Gastroesophageal sphincter (tissue), 4 donors: ENCODE data around the gene CHD6. TPM values are rescaled to one million over a fixed set of nuclear protein-coding genes. Genes with fewer than 3 reads are reported as not detected.
A peak's percentile ranks its signal among the peaks of the same experiment; 100 is the strongest.

Experiments used
- ATAC-seq: fragments of 150-250 bp; one replicate; pipeline ENCODE4 v1.9.1; 2016; ENCODE audit warnings: mild to moderate bottlenecking, moderate library complexity
- H3K27ac ChIP-seq, 4 donors: fragments of 200-600 bp; sonication (generic) in 3 of 4; 1 replicate in 3 of 4; 2 replicates in 1 of 4; pipeline ENCODE4 v1.5.1; 2016 to 2019
- H3K27me3 ChIP-seq: fragments of 200-600 bp; sonication (generic); one replicate; pipeline ENCODE4 v1.5.1; 2019
- H3K36me3 ChIP-seq, 2 donors: fragments of 200-600 bp; sonication (generic); one replicate each; pipeline ENCODE4 v1.5.1; 2019; ENCODE audit warnings: control low read depth in 1 of 2
- H3K4me1 ChIP-seq, 3 donors: fragments of 200-600 bp; sonication (generic); 1 replicate in 2 of 3; 2 replicates in 1 of 3; pipeline ENCODE4 v1.5.1; 2016 to 2019; ENCODE audit warnings: control low read depth in 2 of 3
- H3K4me3 ChIP-seq, 2 donors: fragments of 200-600 bp; sonication (generic); one replicate each; pipeline ENCODE4 v1.5.1; 2019; ENCODE audit warnings: mild to moderate bottlenecking in 1 of 2, moderate library complexity in 1 of 2
- H3K9me3 ChIP-seq, 3 donors: fragments of 200-600 bp; sonication (generic); one replicate each; pipeline ENCODE4 v1.5.1; 2017 to 2019; ENCODE audit warnings: control low read depth in 2 of 3
- CTCF ChIP-seq, 4 experiments: fragments of 200-600 bp in 2 of 4; fragments of 450-650 bp in 2 of 4; sonication (generic) in 1 of 4; IDR thresholded peaks; one replicate each; pipeline ENCODE4 v1.5.1; 2017 to 2019; ENCODE audit warnings: antibody characterized with exemption in 4 of 4, mild to moderate bottlenecking in 2 of 4, moderate library complexity in 2 of 4
- EP300 ChIP-seq: sonication (generic); formaldehyde crosslinking; IDR thresholded peaks from one replicate; pipeline ENCODE4 v1.6.1; 2017; ENCODE audit warnings: antibody characterized with exemption, mild to moderate bottlenecking
- POLR2A ChIP-seq, 2 donors: fragments of 450-650 bp; IDR thresholded peaks; one replicate each; pipeline ENCODE4 v1.6.1; 2017; ENCODE audit warnings: antibody characterized with exemption in 2 of 2, mild to moderate bottlenecking in 2 of 2, moderate library complexity in 1 of 2
- POLR2AphosphoS5 ChIP-seq: sonication (generic); formaldehyde crosslinking; IDR thresholded peaks from one replicate; pipeline ENCODE4 v1.6.1; 2017; ENCODE audit warnings: antibody characterized with exemption
- WGBS, 2 donors: methylation state at CpG; one replicate each; pipeline ENCODE4 v1.1.5; 2018; ENCODE audit warnings: low coverage in 1 of 2; 5-methylcytosine and 5-hydroxymethylcytosine counted together
- total RNA-seq, 4 donors: library from RNA; depleted of rRNA; stranded (reverse); fragments of >200 nt; gene quantifications; one replicate each; pipeline ENCODE4 v1.1.0, GENCODE V29; 2016

CHD6 gene
- total RNA-seq: 10 to 100 TPM; 37.4 to 58.3 (median 40.4) TPM

- H3K27ac ChIP-seq: peak within 1 kb of the TSS; percentile 54 to 93 (median 88)
- no peaks in the 10 kb centered on the region for H3K36me3 ChIP-seq
- no CpG with 5 or more reads among the region's 102 CpGs for WGBS, 2 donors
- TF ChIP-seq POLR2AphosphoS5 (peak; percentile 59), EP300 (no peak), POLR2A (IDR thresholded peaks at IDR 0.05) (peak; percentile 19 to 24)
- peak; percentile 100 for ATAC-seq
- H3K27me3 ChIP-seq: no peaks in the 10 kb centered on the region
- H3K4me3 ChIP-seq: peak within 1 kb of the TSS; percentile 79 to 82
- H3K4me1 ChIP-seq: peaks cover 6 to 48% (median 9%) of the 10 kb centered on the region in 3 donors
- H3K9me3 ChIP-seq: no peaks in the 10 kb centered on the region
These were observed at the start of gene CHD6 for GRCh38 chr20:41617902-41618806. TSS of gene CHD6 (minus strand) at chr20:41618377. CDS start at chr20:41551337, 67,040 bp downstream.

GRCh38 chr20:41664584-41664983, 46.4 kb upstream of the CHD6 start:
- Histone ChIP-seq H3K4me3 (no peak overlapping the region), H3K27me3 (peaks cover 18% of the 10 kb centered on the region), H3K27ac (no peak overlapping the region), H3K4me1 (no peaks in the 10 kb centered on the region), H3K9me3 (no peaks in the 10 kb centered on the region), H3K36me3 (no peaks in the 10 kb centered on the region)
- ATAC-seq: no peak
- TF ChIP-seq POLR2A (IDR thresholded peaks at IDR 0.05) (no peak), POLR2AphosphoS5 (no peak), CTCF (IDR thresholded peaks at IDR 0.05) (no peak), EP300 (no peak)
- 28 to 56% methylated on average over 5 of the region's 5 CpGs for WGBS, 2 donors

GRCh38 chr20:41657655-41658054, 39.5 kb upstream of the CHD6 start:
- ATAC-seq: no peak
- 70 to 72% methylated on average over 5 to 7 of the region's 7 CpGs for WGBS, 2 donors

GRCh38 chr20:41655962-41656618, 37.9 kb upstream of the CHD6 start:
- 59 to 94% methylated on average over 2 to 3 of the region's 3 CpGs for WGBS, 2 donors
- Histone ChIP-seq H3K27me3 (peaks cover 7% of the 10 kb centered on the region), H3K4me1 (no peaks in the 10 kb centered on the region), H3K36me3 (no peaks in the 10 kb centered on the region), H3K9me3 (no peaks in the 10 kb centered on the region), H3K4me3 (no peak overlapping the region), H3K27ac (no peak overlapping the region)
- no peak for ATAC-seq
- no peak for TF ChIP-seq EP300
- no peak for TF ChIP-seq CTCF (IDR thresholded peaks at IDR 0.05)
- no peak for TF ChIP-seq POLR2AphosphoS5
- TF ChIP-seq POLR2A (IDR thresholded peaks at IDR 0.05): no peak

More at GRCh38 chr20:41657655-41658054, 39.5 kb upstream of the CHD6 start:
- H3K4me3 ChIP-seq: no peak overlapping the region
- H3K27ac ChIP-seq: no peak overlapping the region
- no peaks in the 10 kb centered on the region for H3K36me3 ChIP-seq
- H3K9me3 ChIP-seq: no peaks in the 10 kb centered on the region
- no peaks in the 10 kb centered on the region for H3K4me1 ChIP-seq
- H3K27me3 ChIP-seq: peaks cover 7% of the 10 kb centered on the region
- no peak for TF ChIP-seq CTCF (IDR thresholded peaks at IDR 0.05)
- TF ChIP-seq POLR2A (IDR thresholded peaks at IDR 0.05): no peak
- TF ChIP-seq EP300: no peak
- no peak for TF ChIP-seq POLR2AphosphoS5

GRCh38 chr20:41654884-41655283, 36.7 kb upstream of the CHD6 start:
- no peaks in the 10 kb centered on the region for H3K9me3 ChIP-seq
- H3K36me3 ChIP-seq: no peaks in the 10 kb centered on the region
- no peak overlapping the region for H3K4me3 ChIP-seq
- TF ChIP-seq CTCF (IDR thresholded peaks at IDR 0.05) (no peak), POLR2A (IDR thresholded peaks at IDR 0.05) (no peak), EP300 (no peak), POLR2AphosphoS5 (no peak)
- no peak for ATAC-seq
- no peaks in the 10 kb centered on the region for H3K4me1 ChIP-seq
- H3K27me3 ChIP-seq: peaks cover 7% of the 10 kb centered on the region
- no peak overlapping the region for H3K27ac ChIP-seq
- no CpG with 5 or more reads among the region's 1 CpG for WGBS, 2 donors
